Stimulated activated CD8-positive, alpha-beta memory T cell treated with anti-CD3 and anti-CD28 coated beads, Interleukin-7, amount 100 ng/mL, for 24 hours (primary cell): ENCODE measurements around the gene PCBD2.
"Not testable (repeated sequence)": the region's sequence is repeated elsewhere in the genome, so short reads cannot be mapped to it uniquely, and the experiment has no call there.

Source experiments
- DNase-seq: peaks from one replicate; pipeline ENCODE4 v3.0.0-alpha.2; 2020; ENCODE audit warnings: low read depth

Gene PCBD2

GRCh38 chr5:134906811-134907210 lies 1.9 kb downstream of the PCBD2 start:
- no peak for DNase-seq

GRCh38 chr5:134910752-134911151 lies 5.8 kb downstream of the PCBD2 start:
- DNase-seq: not testable (repeated sequence)

- DNase-seq: no peak
These were observed 6.6 kb downstream of the PCBD2 start for GRCh38 chr5:134911285-134912206.

GRCh38 chr5:134913254-134913653 lies 8.3 kb downstream of the PCBD2 start:
- no peak for DNase-seq

GRCh38 chr5:134913795-134914194 lies 8.9 kb downstream of the PCBD2 start:
- no peak for DNase-seq

- DNase-seq: no peak
These were observed 12.3 kb downstream of the PCBD2 start for GRCh38 chr5:134917070-134917815.

GRCh38 chr5:134918861-134919260 lies 13.9 kb downstream of the PCBD2 start:
- DNase-seq: no peak

GRCh38 chr5:134920848-134921575 lies 16.1 kb downstream of the PCBD2 start:
- DNase-seq: no peak

GRCh38 chr5:134932508-134932907 lies 27.6 kb downstream of the PCBD2 start:
- DNase-seq: no peak

GRCh38 chr5:134934202-134934601 lies 29.3 kb downstream of the PCBD2 start:
- no peak for DNase-seq

- DNase-seq: no peak
These were observed 31.0 kb downstream of the PCBD2 start for GRCh38 chr5:134935711-134936602.

GRCh38 chr5:134937526-134937925 lies 32.6 kb downstream of the PCBD2 start:
- DNase-seq: no peak

- no peak for DNase-seq
These were observed 33.1 kb downstream of the PCBD2 start for GRCh38 chr5:134938030-134938429.

GRCh38 chr5:134939500-134939899 lies 34.6 kb downstream of the PCBD2 start:
- DNase-seq: no peak

- DNase-seq: no peak
These were observed 38.6 kb downstream of the PCBD2 start for GRCh38 chr5:134943547-134943946.

GRCh38 chr5:134944630-134945029 lies 39.7 kb downstream of the PCBD2 start:
- no peak for DNase-seq

- DNase-seq: no peak
These were observed 40.1 kb downstream of the PCBD2 start for GRCh38 chr5:134945041-134945440.

- DNase-seq: no peak
These were observed 44.0 kb downstream of the PCBD2 start for GRCh38 chr5:134948911-134949310.

GRCh38 chr5:134949316-134949715 lies 44.4 kb downstream of the PCBD2 start:
- DNase-seq: no peak

GRCh38 chr5:134957920-134958608 lies 53.1 kb downstream of the PCBD2 start:
- DNase-seq: no peak

- DNase-seq: no peak
These were observed 53.8 kb downstream of the PCBD2 start for GRCh38 chr5:134958755-134959154.
